ENCODE measurements around the gene SEPTIN2.
"Not testable (repeated sequence)": the region's sequence is repeated elsewhere in the genome, so short reads cannot be mapped to it uniquely, and the experiment has no call there.

The SEPTIN2 gene

DNA sequence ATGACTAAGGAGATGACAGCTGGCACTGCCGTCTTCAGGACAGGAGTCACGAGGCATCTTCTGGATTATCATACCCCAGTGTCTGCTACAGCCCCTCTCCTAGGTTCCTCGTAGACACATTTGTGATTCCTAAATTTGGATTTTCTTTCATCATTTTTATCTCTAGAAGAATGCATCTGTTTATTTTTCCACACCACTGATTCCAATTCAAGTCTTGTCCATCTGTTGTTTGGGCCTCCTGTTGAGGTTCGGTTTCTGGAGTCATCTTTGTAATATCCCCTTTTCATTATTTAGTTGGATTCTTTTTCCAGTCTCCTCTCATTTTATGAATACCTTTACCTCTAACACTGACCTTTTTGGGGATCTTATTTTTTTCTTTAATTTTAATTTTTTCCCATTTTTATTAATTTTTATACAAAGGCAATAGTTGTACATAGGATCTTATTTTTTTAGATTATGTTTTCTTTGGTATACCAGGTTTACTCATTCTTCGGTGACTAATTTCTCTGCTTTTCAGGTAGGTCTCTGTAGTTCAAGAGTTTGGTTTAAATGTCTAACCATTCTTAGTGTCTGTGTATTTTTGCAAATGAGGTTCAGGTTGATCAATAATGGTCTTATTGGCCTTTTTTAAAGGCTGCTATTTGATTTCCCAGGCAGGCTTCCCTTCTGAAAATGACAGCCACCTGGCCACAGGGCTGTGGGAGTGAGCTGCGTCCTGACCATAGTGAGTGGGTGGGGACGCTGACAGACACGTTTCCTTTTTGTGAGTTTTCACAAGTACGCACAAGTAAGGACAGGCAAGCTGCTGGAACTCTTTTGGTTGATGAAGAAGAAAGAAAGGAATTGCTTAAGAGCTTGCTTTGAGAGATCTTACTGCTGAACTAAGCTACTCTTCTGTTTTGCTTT, 74.8 kb downstream of the SEPTIN2 start:
- TF ChIP-seq SUZ12 (IDR thresholded peaks at IDR 0.05) (no peak), ZNF384 (IDR thresholded peaks at IDR 0.05) (no peak), ARNT (IDR thresholded peaks at IDR 0.05) (no peak), HDGF (IDR thresholded peaks at IDR 0.05; ENCODE audit: borderline replicate concordance) (no peak), FOXM1 (IDR thresholded peaks at IDR 0.05; ENCODE audit: borderline replicate concordance) (no peak), LEF1 (IDR thresholded peaks at IDR 0.05; ENCODE audit: borderline replicate concordance) (no peak), ELF4 (IDR thresholded peaks at IDR 0.05) (no peak)
- TF ChIP-seq, protein P1, sequence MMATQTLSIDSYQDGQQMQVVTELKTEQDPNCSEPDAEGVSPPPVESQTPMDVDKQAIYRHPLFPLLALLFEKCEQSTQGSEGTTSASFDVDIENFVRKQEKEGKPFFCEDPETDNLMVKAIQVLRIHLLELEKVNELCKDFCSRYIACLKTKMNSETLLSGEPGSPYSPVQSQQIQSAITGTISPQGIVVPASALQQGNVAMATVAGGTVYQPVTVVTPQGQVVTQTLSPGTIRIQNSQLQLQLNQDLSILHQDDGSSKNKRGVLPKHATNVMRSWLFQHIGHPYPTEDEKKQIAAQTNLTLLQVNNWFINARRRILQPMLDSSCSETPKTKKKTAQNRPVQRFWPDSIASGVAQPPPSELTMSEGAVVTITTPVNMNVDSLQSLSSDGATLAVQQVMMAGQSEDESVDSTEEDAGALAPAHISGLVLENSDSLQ (IDR thresholded peaks at IDR 0.05): no peak
- CTCF ChIA-PET: no interaction called here
- POLR2A ChIA-PET: no interaction called here
- no peak for DNase-seq (ENCODE audit: extremely low spot score)

DNA sequence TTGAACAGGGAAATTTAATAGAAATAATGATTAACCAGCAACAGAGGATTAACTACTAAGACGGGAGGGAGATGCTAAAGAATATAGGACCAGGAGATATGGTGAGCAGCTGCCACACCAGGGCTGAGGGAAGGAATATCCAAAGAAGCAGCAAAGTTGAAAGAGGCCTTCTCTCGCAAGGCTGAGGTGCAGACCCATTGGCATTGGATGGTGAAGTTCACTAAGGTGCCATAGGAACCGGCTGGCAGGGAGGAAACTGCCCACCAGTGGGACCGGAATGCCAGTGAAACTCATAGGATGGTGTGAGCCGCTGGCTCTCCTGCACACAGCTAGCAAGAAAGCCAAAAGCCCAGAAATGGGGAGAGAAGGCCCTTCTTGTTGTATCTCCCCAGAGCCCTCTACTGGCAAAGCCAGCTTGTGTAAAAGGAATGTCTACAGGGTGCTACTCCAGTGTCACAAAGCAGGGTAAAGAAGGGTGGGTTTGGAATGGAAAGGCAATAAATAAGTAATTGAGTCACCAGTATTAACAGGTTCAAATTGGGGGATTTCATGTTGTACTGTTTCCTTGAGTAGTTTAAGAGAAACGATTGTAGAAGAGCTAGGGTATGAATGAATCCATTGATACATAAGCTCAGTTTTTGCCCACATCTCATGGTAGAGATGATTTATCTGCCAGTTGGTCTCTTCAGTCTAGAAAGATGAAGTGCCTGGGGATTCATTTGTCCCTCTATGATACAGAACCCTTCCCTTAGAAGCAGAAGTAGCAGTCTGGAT, 76.4 kb downstream of the SEPTIN2 start:
- POLR2A ChIA-PET: interaction anchor here (1.4 kb wide), 1 partner anchor 8 kb away, joined by 3 read pairs; no protein-coding TSS in a partner anchor
- peak; percentile 22 for DNase-seq (ENCODE audit: extremely low spot score)
- CTCF ChIA-PET: interaction anchor here (1.0 kb wide), 1 partner anchor 540 kb away, joined by 4 read pairs; no protein-coding TSS in a partner anchor
- no peak for TF ChIP-seq SUZ12 (IDR thresholded peaks at IDR 0.05)
- TF ChIP-seq SP1 (IDR thresholded peaks at IDR 0.05): no peak
- TF ChIP-seq FOXK2 (IDR thresholded peaks at IDR 0.05): no peak
- no peak for TF ChIP-seq ELF4 (IDR thresholded peaks at IDR 0.05)
- no peak for TF ChIP-seq CTBP1 (IDR thresholded peaks at IDR 0.05; ENCODE audit: borderline replicate concordance)
- TF ChIP-seq, protein P1 (IDR thresholded peaks at IDR 0.05): no peak
- TF ChIP-seq LEF1 (IDR thresholded peaks at IDR 0.05; ENCODE audit: borderline replicate concordance): no peak
- no peak for TF ChIP-seq HDGF (IDR thresholded peaks at IDR 0.05; ENCODE audit: borderline replicate concordance)
- TF ChIP-seq BHLHE40 (IDR thresholded peaks at IDR 0.05; ENCODE audit: borderline replicate concordance): no peak
- TF ChIP-seq L3MBTL2 (conservative IDR thresholded peaks at IDR 0.05): no peak
- TF ChIP-seq NFRKB (IDR thresholded peaks at IDR 0.05): no peak

DNA sequence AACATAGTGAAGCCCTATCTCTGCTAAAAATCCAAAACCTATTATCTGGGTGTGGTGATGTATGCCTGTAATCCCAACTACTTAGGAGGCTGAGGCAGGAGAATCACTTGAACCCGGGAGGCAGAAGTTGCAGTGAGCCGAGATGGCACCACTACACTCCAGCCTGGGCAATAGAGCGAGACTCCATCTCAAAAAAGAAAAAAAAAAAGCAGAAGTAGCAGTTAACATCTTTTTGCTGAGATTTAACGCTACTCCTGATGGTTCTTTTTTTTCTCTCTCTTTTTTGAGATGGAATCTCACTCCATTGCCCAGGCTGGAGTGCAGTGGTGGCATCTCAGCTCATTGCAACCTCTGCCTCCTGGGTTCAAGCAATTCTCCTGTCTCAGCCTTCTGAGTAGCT, 77.0 kb downstream of the SEPTIN2 start:
- CTCF ChIA-PET: interaction anchor here (1.0 kb wide), 1 partner anchor 541 kb away, joined by 4 read pairs; no protein-coding TSS in a partner anchor
- DNase-seq (ENCODE audit: extremely low spot score); POLR2A ChIA-PET: not testable (repeated sequence)

DNA sequence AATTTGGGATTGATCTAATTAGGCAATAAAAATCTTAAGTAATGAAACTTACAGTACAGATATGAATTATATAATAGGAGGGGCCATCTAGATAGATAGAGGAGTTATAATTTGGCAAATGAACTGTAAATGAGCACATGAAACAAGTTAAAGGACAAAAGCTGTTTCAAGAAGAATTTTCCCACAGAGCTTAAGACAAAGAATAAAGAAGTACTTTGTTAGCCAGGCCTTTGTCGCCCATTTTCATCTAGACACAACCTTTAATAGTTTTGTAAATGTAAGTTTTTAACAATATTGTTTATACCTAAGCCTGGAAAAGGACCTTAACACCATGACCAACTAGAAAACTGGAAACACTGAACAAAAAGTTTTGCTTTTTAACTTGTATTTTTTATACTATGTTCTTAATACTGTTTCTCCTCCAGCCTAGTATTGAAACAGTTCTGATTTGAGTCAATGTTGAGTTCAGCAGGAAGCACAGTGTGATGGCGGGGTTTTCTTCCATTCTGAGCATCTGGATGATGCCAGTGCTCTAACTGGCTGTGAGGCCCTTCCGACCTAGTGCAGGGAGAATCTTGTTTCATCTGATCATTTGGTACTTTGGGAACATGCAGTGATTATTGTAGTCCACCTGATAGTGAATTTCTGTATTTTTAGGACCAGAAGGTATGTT, 77.9 kb downstream of the SEPTIN2 start:
- ChIA-PET POLR2A (no interaction called here), CTCF (no interaction called here)
- TF ChIP-seq FOXM1 (IDR thresholded peaks at IDR 0.05; ENCODE audit: borderline replicate concordance) (no peak), SUZ12 (IDR thresholded peaks at IDR 0.05) (no peak), NFRKB (IDR thresholded peaks at IDR 0.05) (no peak), ARNT (IDR thresholded peaks at IDR 0.05) (no peak), TARDBP (IDR thresholded peaks at IDR 0.05) (no peak), ZNF384 (IDR thresholded peaks at IDR 0.05) (no peak), L3MBTL2 (conservative IDR thresholded peaks at IDR 0.05) (no peak), BHLHE40 (IDR thresholded peaks at IDR 0.05; ENCODE audit: borderline replicate concordance) (no peak)
- DNase-seq (ENCODE audit: extremely low spot score): no peak

DNA sequence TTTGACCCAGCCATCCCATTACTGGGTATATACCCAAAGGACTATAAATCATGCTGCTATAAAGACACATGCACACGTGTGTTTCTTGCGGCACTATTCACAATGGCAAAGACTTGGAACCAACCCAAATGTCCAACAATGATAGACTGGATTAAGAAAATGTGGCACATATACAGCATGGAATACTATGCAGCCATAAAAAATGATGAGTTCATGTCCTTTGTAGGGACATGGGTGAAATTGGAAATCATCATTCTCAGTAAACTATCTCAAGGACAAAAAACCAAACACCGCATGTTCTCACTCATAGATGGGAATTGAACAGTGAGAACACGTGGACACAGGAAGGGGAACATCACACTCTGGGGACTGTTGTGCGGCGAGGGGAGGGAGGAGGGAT, 81.1 kb downstream of the SEPTIN2 start:
- DNase-seq (ENCODE audit: extremely low spot score); POLR2A ChIA-PET; CTCF ChIA-PET: not testable (repeated sequence)

DNA sequence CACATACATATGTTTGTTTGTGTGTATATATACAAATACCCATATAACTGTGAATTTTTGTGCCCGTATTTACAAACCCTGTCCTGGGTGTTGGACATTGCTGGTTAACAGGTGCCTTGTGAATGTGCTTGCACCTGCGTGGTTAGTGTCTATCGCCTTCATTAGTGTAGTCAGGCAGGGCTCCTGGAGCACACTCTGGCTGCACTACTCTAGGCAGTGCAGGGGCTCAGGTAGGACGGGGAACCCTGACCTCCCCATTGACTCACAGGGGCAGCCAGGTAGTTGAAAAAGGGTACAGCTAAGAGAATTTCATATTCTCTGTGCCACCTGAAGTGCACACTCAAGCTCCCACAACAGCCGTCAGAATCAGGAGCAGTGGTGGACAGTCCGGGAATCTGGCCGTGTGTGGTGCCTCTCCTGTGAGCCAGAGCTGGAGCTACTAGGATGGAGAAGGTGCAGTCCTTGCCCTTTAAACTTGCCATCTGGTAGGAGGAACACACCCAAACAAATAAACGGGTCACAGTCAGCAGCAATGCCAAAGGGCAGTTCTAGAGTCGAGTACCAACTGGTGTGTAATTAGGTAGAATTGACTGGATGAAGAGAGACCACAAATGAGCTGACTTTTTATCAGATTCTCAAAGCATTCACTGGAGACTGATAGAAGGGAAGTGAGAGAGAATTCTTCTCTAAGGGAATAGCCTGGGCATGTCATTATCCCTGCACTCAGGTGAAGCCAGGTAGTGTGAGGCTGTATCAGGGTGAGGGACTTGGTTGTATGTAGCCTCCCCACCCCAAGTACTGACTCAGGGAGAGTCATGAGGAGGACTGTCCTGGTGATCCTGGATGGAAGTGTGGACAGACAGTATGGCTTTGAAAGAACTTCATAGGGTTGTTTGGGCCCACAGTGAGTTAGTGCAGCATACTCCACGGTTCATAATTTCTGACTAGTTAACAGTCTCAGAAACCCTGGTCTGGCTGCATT, 84.5 kb downstream of the SEPTIN2 start:
- ChIA-PET CTCF (no interaction called here), POLR2A (interaction anchor here (0.9 kb wide), 1 partner anchor 8 kb away, joined by 3 read pairs; no protein-coding TSS in a partner anchor)
- no peak for DNase-seq (ENCODE audit: extremely low spot score)
- TF ChIP-seq ZNF384 (IDR thresholded peaks at IDR 0.05) (no peak), FOXA1 (IDR thresholded peaks at IDR 0.05) (no peak), TARDBP (IDR thresholded peaks at IDR 0.05) (no peak), ARNT (IDR thresholded peaks at IDR 0.05) (no peak), NFRKB (IDR thresholded peaks at IDR 0.05) (no peak), FOXK2 (IDR thresholded peaks at IDR 0.05) (no peak), ELF4 (IDR thresholded peaks at IDR 0.05) (no peak), BHLHE40 (IDR thresholded peaks at IDR 0.05; ENCODE audit: borderline replicate concordance) (no peak)

Data from HEK293T (cell line).